DND-41 (cell line): ENCODE measurements around the gene PRSS12.

Source experiments
- EZH2 ChIP-seq: IDR thresholded peaks from 3 replicates; pipeline ENCODE4 v1.6.1; 2012; ENCODE audit warnings: borderline replicate concordance, low read depth, mild to moderate bottlenecking, moderate library complexity, low read length, inconsistent platforms; ENCODE audit not compliant: severe bottlenecking
- TF ChIP-seq, protein P1 (sequence below): IDR thresholded peaks from 2 replicates; pipeline ENCODE4 v1.5.1; 2012; ENCODE audit warnings: borderline replicate concordance, low read length, moderate library complexity, mild to moderate bottlenecking; ENCODE audit not compliant: poor library complexity, severe bottlenecking; ENCODE audit errors: extremely low read depth

DNA sequence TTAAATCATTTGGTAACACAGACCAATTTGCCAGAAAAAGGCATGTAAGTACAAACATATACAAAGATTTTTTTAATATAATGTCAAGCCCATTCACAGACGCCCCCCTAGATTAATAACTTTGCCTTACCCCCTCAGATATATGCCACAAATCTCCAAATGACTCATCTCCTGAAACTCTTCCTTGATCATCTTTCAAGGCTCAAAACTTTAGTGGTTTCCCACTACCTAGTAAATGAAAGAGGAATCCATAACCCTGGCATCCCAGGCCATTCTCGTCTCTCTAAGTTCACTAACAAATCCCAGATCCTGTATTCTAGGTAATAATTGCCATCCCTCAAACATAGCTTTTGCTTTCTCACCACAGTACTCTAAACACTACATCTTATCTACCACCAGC, 61.9 kb downstream of the PRSS12 start:
- no peak for TF ChIP-seq EZH2
- TF ChIP-seq, protein P1, sequence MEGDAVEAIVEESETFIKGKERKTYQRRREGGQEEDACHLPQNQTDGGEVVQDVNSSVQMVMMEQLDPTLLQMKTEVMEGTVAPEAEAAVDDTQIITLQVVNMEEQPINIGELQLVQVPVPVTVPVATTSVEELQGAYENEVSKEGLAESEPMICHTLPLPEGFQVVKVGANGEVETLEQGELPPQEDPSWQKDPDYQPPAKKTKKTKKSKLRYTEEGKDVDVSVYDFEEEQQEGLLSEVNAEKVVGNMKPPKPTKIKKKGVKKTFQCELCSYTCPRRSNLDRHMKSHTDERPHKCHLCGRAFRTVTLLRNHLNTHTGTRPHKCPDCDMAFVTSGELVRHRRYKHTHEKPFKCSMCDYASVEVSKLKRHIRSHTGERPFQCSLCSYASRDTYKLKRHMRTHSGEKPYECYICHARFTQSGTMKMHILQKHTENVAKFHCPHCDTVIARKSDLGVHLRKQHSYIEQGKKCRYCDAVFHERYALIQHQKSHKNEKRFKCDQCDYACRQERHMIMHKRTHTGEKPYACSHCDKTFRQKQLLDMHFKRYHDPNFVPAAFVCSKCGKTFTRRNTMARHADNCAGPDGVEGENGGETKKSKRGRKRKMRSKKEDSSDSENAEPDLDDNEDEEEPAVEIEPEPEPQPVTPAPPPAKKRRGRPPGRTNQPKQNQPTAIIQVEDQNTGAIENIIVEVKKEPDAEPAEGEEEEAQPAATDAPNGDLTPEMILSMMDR, result no peak
